Fibroblast of peridontal ligament (primary cell): Measurements from ENCODE around the gene FOXK1.
"Not testable (repeated sequence)": the region's sequence is repeated elsewhere in the genome, so short reads cannot be mapped to it uniquely, and the experiment has no call there.

Source experiments
- DNase-seq: peaks from one replicate; pipeline ENCODE4 v3.0.0-alpha.2; 2010; ENCODE audit errors: extremely low read depth

Gene FOXK1

DNA sequence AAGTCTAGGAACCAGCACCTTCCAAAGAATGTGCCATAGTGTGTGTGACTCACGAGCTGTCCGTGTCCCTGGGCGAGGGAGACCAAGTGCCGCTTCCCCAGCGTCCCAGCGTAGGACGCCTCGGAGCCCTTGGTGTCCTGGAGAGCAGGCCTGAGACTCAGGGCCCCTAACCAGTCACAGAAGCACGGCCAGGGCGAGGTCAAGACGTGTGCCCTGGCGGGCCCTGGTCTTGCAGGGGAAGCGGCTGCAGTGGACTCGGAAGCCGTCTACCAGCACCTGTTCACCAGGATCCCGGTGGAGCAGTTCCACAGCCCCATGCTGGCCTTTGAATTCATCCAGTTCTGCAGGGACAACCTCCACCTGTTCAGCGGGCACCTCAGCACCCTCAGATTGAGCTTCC is 103.9 kb downstream of the FOXK1 start:
- no peak for DNase-seq

DNA sequence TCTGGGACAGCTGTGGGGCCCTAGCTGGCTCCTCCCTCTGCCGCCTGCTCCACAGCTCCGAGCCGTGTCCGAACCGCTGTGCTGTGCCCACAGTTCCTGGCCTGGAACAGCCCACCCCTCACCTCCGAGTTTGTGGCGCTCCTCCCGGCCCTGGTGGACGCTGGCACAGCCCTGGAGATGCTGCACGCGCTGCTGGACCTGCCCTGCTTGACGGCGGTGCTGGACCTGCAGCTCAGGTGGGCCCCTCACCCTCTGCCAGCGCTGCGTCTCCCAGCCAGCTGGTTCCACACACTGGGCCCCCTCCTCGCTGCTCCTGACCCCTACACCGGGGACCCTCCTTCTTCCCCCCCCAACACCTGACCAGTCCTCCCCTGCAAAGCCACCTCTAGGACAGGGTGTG is 105.4 kb downstream of the FOXK1 start:
- DNase-seq, result no peak

DNA sequence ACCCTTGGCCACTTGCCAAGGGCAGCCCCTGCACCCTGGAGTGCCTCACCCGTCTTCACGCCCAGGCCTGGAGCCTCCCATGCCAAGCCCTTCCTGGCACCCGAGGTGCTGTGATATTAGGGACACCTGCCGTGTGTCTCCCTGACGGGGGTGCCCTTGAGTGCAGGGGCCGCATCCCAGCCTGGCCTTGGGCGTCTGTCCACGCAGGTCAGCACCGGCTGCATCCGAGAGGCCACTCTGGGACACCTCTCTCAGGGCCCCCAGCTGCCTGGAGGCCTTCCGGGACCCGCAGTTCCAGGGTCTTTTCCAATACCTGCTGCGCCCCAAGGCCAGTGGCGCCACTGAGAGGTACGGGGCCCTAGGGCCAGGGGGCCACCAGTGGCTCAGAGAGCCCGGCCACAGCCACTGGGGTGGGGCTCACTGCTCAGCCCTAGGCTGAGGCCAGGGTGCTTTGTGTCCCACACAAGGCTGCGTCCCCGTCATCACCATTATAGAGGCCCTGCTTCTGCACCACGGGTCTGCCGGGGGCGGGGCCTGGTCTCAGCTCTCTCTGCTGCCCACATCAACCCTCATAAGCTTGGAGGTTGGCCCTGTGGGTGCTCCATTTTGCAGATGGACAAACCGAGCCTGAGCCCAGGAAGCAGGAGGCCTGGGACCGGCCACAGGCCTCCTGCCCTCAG is 106.0 kb downstream of the FOXK1 start:
- DNase-seq, result no peak

DNA sequence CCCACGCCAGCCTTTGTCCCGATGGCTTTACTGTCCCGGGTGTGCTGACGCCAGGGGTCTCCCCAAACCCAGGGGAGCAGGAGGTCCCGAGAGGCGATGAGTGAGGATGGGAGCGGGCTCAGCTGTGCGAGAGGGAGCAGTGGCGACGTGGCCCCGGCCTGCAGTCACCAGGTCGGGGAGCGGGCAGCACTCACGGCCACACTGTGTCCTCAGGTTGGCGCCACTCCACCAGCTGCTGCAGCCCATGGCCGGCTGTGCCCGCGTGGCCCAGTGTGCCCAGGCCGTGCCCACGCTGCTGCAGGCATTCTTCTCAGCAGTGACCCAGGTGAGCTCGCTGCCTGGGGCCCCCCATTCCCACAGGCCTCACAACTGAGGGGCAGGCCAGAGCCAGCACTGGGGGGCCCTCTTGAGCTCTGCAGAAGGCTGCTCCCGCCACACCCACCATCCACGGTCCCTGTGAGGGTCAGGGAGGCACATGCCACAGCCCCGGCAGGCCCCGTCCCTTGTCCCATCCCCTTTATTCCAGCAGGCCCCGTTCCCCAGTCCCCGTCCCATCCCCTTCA is 106.6 kb downstream of the FOXK1 start:
- DNase-seq, result no peak

DNA sequence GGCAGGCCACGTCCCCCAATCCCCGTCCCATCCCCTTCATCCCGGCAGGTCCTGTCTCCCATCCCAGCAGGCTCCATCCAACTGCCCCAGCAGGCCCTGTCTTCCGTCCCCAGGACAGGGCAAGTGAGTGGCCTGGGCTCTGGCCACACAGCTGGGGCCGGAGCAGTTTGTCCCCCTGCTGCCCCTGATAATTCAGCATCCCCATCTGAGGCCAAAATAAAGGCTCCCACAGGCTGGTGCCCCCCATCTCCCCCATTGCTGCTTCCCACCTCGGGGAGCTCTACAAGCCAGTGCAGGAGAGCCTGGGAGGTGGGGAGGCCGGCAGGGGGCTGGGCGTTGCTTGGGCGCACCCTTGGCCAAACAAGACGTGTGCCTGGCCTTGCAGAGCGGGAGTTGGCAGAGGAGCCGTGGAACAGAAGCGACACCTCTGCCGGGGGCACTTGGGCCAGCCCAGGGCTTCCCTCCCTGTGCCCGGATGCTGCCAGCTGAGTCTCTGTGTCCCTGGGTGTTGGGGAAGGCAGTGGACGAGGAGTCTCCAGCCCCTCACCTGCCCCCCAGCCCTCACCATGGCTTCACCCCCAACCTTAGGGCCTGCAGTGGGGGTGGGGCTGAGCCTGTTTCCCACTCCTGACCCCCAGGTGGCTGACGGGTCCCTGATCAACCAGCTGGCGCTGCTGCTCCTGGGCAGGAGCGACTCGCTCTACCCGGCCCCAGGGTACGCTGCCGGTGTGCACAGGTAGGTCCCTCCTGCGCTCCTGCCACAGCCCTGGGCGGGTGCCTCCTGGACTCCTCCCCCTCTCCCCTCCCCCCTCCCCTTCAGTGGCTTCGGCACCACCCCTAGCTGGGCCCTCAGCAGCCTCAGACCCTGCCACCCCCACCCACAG is 107.3 kb downstream of the FOXK1 start:
- no peak for DNase-seq

DNA sequence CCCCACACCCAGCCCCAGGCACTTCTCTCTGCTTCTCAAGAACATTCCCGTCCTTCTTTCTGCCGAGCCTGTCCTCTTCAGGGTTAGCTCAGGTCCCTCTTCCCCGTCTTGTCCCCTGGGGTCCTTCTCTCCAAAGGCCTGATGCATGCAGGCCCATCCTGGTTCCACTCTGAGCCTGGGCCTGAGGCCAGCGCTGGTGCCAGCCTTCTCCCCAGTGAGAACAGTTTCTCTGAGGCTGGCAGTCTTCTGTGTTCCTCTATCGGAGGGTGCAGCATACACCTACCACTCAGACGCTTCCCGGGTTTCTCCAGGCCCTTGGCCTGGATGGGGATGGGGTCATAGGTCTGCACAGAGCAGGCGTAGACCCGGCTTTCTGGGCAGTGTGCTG is 108.0 kb downstream of the FOXK1 start:
- DNase-seq, result no peak

DNA sequence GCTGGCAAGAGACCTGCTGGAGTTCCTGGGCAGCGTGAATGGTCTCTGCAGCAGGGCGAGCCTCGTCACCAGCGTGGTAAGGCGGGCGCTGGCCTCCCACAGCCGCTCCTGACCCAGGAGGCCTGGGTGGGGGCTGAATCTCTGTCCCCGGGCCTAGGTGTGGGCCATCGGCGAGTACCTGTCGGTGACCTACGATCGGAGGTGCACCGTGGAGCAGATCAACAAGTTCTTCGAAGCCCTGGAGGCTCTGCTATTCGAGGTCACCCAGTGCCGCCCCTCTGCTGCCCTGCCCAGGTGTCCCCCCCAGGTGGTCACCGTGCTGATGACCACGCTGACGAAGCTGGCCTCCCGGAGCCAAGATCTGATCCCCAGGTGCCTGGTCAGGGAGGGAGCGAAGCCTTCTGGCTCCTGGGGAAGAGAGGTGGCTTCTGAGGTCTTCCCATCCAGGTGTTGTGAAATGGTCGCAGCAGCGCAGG is 108.5 kb downstream of the FOXK1 start:
- DNase-seq, result no peak

DNA sequence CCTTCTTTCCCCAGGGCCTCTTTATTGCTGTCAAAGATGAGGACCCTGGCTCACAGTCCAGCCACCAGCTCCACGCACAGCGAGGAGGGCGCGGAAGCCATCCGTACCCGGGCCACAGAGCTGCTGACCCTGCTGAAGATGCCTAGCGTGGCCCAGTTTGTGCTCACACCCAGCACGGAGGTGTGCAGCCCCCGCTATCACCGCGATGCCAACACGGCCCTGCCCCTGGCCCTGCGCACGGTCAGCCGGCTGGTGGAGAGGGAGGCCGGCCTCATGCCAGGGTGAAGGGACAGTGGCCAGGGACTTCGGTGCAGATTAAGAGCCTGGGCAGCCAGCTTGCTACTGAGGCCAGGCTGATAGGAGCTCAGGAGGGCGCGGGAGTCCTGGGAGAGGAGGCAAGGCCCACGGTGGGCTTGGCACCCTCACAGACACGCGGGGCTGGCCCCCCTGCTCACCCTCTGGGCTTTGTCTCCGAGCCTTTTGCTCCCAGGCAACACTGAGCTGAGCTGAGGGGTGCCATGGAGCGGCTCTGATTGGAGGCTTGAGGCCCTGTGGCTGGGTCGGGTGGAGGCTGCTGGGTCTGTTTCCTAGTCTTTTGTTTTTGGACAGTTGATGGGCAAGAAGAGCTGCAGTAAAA is 109.1 kb downstream of the FOXK1 start:
- no peak for DNase-seq

DNA sequence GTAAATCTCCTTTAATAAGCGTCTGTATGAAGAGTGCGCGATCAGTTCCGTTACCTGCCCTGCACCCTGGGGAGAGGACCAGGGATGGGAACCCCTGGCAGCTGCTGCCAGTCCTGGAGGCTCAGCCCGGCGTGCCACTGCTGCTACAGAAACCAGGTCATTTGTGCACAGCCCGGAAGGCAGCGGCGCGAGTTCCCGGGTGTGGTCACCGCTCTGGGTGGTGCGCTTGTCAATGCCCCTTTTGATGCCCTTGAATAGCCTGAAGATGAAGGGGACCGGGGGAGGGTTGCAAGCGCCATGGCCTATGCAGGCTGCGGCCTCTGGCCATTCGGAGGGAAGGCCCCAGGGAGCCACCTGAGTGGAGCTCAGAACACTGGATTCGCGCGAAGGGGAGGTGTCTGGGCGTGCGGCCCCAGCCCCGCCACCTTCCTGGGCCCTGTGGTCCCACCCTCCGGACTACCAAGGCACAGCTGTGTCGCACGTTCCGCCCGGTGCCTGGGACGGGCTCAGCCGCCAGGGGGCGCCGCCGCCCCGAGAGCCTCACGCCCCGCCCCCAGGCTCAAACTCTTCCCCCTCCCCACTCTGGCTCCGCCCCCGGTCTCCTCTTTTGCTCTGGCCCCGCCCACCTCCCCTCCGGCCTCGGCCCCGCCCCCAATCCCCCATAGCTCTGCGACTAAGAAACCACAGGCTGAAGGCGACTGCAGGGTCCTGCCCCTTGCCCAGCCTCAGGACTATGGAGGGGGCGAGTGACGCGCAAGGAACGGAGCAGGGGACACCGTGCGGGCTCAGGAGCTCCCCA is 109.8 kb downstream of the FOXK1 start:
- peak; percentile 31 for DNase-seq

DNA sequence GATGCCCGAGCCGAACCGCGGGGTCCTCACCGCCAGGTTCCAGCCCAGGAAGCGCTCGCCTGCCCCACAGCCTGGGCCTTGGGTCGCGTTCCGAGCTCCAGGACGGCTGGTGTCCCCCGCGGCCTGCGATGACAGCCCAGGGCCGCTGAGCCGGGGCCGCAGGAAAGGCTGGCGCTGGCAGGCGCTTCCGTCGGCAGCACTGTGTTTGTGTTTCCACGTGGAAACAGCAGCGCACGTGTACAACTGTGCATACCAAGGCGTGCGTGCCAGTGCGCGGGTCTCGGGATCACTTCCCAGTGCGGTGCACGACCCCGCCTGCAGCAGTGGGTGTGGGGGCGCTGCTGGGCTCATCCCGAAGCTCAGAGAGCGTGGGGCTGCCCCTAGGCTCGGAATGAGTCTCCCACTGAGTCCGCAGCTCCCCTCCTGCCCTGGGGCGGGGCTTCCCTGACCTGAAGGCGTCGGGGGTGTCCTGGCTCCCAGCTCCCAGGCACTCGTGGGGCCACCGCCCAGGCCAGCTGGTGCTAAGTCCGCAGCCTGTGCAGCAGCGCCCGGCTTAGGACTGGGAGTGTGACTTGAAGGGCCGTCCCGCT is 110.5 kb downstream of the FOXK1 start:
- no peak for DNase-seq

DNA sequence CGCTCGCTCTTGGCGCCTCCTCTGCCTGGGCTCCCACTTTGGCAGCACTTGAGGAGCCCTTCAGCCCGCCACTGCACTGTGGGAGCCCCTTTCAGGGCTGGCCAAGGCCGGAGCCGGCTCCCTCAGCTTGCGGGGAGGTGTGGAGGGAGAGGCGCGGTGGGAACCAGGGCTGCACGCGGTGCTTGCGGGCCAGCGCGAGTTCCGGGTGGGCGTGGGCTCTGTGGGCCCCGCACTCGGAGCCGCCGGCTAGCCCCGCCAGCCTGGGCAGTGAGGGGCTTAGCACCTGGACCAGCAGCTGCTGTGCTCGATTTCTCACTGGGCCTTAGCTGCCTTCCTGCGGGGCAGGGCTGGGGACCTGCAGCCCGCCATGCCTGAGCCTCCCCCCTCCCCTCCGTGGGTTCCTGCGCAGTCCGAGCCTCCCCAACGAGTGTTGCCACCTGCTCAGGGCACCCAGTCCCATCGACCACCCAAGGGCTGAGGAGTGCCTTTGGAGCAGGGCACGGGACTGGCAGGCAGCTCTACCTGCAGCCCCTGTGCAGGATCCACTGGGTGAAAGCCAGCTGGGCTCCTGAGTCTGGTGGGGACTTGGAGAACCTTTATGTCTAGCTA is 111.4 kb downstream of the FOXK1 start:
- DNase-seq, result not testable (repeated sequence)

DNA sequence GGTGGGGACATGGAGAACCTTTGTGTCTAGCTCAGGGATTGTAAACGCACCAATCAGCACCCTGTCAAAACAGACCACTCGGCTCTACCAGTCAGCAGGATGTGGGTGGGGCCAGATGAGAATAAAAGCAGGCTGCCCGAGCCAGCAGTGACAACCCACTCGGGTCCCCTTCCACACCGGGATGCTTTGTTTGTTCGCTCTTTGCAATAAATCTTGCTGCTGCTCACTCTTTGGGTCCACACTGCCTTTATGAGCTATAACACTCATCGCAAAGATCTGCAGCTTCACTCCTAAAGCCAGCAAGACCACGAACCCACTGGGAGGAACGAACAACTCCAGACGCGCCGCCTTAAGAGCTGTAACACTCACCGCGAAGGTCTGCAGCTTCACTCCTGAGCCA is 112.1 kb downstream of the FOXK1 start:
- not testable (repeated sequence) for DNase-seq

DNA sequence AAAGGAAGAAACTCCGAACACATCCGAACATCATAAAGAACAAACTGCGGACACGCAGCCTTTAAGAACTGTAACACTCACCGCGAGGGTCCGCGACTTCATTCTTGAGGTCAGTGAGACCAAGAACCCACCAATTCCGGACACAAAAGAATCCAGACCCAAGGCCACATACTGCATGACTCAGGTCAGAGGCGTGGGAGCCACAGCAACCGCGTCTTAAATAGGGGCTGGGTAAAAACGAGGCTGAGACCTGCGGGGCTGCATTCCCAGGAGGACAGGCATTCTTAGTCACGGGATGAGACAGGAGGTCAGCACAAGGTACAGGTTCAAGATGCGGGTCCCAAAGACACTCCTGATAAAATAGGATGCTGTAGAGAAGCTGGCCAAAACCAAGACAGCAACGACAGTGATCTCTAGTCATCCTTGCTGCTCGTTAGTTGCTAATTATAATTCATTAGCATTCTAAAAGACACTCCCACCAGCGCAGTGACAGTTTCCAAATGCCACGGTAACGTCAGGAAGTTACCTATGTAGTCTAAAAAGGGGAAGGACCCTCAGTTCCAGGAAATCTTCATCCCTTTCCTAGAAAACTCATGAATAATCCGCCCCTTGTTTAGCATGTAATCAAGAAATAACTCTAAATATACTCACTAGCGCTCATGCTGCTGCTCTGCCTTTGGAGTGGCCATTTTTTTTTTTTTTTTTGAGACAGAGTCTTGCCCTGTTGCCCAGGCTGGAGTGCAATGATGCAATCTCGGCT is 112.7 kb downstream of the FOXK1 start:
- no peak for DNase-seq

DNA sequence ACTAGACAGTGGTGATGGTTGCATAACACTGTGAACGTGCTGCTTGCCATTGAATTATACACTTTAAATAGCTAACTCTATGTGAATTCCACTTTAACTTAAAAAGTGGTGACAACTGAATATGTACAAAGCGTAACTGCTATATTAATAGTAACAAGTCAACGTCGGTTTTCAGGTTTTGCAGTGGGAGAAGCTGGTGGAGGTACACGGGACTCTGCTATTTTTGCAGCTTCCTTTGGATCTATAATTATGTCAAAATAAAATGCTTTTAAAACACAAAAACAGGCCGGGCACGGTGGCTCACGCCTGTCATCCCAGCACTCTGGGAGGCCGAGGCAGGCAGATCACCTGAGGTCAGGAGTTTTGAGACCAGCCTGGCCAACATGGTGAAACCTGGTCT is 114.4 kb downstream of the FOXK1 start:
- DNase-seq, result no peak

DNA sequence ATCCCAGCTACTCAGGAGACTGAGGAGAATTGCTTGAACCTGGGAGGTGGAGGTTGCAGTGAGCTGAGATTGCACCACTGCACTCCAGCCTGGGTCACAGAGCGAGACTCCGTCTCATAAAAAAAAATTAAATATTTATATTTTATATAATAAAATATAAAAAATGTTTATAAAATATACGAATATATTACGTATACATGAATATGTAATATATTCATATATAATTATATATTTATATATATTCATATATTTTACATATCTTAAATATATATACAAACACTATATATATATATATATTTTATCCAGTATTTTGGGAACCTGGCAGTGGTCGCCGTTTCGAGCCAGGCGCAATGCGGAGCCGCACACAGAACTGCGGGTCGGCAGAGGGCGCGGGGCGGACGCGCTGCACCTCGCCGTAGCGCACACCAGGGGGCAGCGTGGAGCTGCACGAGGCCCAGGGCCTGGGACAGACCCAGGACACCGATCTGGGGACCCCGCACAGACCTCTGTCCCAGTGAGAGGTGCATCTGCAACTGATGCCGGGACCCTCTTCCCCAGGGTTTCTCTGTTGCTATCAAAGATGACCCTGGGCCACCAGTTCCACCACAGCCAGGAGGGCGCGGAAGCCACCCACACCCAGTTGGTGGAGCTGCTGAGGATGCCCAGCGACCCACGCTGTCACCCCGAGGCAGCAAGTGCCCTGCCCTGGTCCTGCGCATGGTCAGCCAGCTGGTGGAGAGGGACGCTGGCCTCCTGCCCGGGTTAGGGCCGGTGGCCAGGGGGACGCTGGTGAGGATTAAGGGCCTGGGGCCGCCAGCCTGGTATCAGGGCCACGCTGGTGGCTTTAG is 116.0 kb downstream of the FOXK1 start:
- peak; percentile 25 for DNase-seq

DNA sequence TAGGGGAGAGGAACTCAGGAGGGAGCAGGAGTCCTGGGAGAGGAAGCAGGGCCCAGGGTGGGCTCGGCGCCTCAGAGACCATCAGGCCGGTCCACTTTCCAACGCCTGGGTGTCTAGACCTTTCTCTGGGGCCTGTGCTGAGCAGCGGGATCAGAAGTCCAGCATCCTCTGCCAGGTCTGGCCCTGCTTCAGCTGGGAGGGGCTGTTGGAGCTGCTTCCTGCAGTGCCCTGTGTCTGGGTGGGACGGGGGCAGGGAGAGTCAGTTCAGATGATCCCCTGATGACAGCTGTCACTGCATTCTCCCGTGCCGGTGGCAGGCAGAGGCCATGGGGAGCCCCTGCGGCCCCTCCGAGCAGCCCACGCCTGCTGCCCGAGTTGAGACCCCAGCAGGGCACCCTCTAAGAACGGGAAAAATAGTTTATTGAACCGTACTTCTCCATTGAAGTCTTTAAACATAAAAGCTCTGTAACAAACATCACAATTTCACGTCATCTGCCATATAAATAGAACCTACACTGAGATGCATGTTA is 116.7 kb downstream of the FOXK1 start:
- no peak for DNase-seq

DNA sequence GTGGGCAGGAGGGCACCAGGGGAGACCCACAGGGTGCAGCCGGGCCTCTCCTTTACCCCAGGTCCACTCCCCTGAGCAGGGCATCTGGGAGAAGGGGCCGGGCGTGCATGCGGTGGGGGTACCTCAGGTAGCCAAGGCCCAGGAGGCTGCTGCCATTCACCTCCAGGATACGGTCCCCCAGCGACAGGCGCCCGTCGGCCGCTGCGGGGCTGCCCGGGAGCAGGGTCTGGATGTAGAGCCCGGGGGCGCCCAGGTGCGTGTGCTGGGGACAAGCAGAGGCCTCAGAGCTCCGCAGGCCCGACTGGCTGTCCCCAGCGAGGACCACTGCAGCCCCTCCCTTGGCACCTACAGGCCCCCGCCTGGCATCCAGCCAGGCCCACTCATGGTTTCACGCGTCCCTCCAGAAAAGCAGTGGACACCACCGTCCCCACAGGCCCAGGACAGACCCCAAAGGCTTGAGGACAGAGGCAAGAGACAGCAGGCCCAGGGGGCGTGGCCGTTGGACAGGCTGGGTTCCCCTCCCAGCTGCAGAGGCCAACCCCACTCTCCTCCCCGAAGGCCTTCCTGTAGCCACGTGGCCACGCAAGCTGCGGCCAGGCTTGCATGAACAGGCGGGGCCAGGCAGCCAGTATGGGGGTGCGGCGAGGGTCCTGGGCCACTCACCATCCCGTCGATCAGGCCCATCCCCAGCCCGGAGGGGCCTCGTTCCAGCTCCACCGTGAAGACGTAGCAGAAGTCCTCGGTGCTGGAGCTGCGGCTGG is 117.6 kb downstream of the FOXK1 start:
- no peak for DNase-seq

DNA sequence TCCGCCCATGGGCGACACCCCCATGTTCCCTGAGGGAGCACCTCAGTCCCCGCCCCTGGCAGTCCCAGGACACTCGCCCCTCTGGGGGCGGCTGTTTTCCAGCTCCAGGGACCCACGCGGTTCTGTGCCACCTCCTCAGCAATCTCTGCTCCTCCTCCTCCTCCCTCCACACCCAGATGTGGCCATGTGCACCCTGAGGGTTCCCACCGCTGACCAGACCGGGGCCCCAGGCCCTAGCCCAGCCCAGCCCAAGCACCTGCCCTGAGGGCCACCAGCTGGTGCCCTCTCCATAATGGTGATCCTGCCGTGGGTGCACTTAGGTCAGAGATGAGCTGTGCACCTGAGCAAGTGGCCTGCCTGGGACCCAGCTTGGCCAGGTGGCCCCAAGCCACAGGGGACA is 118.4 kb downstream of the FOXK1 start:
- DNase-seq, result no peak
